Endodermal cell (in vitro differentiated cells): ENCODE measurements around the gene CHST6. TPM values are rescaled to one million over a fixed set of nuclear protein-coding genes. Genes with fewer than 3 reads are reported as not detected.
"Not testable (repeated sequence)": the region's sequence is repeated elsewhere in the genome, so short reads cannot be mapped to it uniquely, and the experiment has no call there.

ENCODE experiments used
- DNase-seq: peaks from one replicate; pipeline ENCODE4 v3.0.0-alpha.2; 2017
- H3K27ac ChIP-seq: 2 replicates; pipeline ENCODE4 v1.5.1; 2013; ENCODE audit warnings: mild to moderate bottlenecking, low read depth, low read length, moderate library complexity
- H3K27me3 ChIP-seq: 2 replicates; pipeline ENCODE4 v1.6.1; 2013; ENCODE audit warnings: mild to moderate bottlenecking, low read length, moderate library complexity; ENCODE audit not compliant: insufficient read depth, control insufficient read depth, poor library complexity, severe bottlenecking
- H3K36me3 ChIP-seq: 2 replicates; pipeline ENCODE4 v1.7.0; 2013; ENCODE audit warnings: mild to moderate bottlenecking, low read length, moderate library complexity; ENCODE audit not compliant: control insufficient read depth, insufficient read depth
- H3K4me1 ChIP-seq: one replicate; pipeline ENCODE4 v1.7.0; 2013; ENCODE audit warnings: low read length; ENCODE audit not compliant: control insufficient read depth, insufficient read depth
- H3K4me3 ChIP-seq: 2 replicates; pipeline ENCODE4 v1.5.1; 2013; ENCODE audit warnings: mild to moderate bottlenecking, low read length, moderate library complexity
- H3K9ac ChIP-seq: 2 replicates; pipeline ENCODE4 v1.6.1; 2013; ENCODE audit warnings: mild to moderate bottlenecking, low read length, moderate library complexity; ENCODE audit not compliant: poor library complexity, severe bottlenecking; ENCODE audit errors: extremely low read depth
- H3K9me3 ChIP-seq: 2 replicates; pipeline ENCODE4 v1.6.1; 2013; ENCODE audit warnings: mild to moderate bottlenecking, low read length, moderate library complexity; ENCODE audit not compliant: control insufficient read depth
- H3K27ac Mint-ChIP-seq: 2 replicates; pipeline ENCODE4 v1.8.0; 2020; ENCODE audit warnings: mixed read lengths
- H3K27me3 Mint-ChIP-seq: 2 replicates; pipeline ENCODE4 v1.8.0; 2021; ENCODE audit warnings: mild to moderate bottlenecking, mixed read lengths; ENCODE audit not compliant: insufficient read depth
- H3K36me3 Mint-ChIP-seq: 2 replicates; pipeline ENCODE4 v1.8.0; 2020; ENCODE audit warnings: low read depth, mixed read lengths
- H3K4me1 Mint-ChIP-seq: 2 replicates; pipeline ENCODE4 v1.8.0; 2020; ENCODE audit warnings: mixed read lengths
- H3K4me3 Mint-ChIP-seq: 2 replicates; pipeline ENCODE4 v1.8.0; 2020; ENCODE audit warnings: mild to moderate bottlenecking, moderate library complexity, mixed read lengths
- H3K9me3 Mint-ChIP-seq: 2 replicates; pipeline ENCODE4 v1.8.0; 2020; ENCODE audit warnings: mild to moderate bottlenecking, mixed read lengths
- WGBS, 2 experiments: methylation state at CpG; one replicate each; pipeline versions ENCODE4 v1.1.5 to v1.1.7; 2013; ENCODE audit warnings: missing lambda C conversion rate in 2 of 2, mixed read lengths in 1 of 2; ENCODE audit not compliant: insufficient coverage in 1 of 2, insufficient read length in 1 of 2; 5-methylcytosine and 5-hydroxymethylcytosine counted together
- total RNA-seq, 2 donors: library from RNA; stranded (reverse); fragmentation: NEBNext Ultra II Directional in 1 of 2; extraction: Animal tissue kit (Norgen Biotek cat#: 25700) in 1 of 2; gene quantifications; 2 replicates in 1 of 2; 3 replicates in 1 of 2; pipeline ENCODE4 v1.2.1, GENCODE V29; 2021
- TF ChIP-seq, protein P1 (sequence below): fragments of 200-600 bp; sonication (generic); conservative IDR thresholded peaks from 2 replicates; pipeline ENCODE4 v1.5.0; 2021; ENCODE audit warnings: antibody characterized with exemption, mild to moderate bottlenecking

Gene CHST6
- total RNA-seq, 2 donors from 2014 or later = 13.5 to 15.9 TPM

DNA sequence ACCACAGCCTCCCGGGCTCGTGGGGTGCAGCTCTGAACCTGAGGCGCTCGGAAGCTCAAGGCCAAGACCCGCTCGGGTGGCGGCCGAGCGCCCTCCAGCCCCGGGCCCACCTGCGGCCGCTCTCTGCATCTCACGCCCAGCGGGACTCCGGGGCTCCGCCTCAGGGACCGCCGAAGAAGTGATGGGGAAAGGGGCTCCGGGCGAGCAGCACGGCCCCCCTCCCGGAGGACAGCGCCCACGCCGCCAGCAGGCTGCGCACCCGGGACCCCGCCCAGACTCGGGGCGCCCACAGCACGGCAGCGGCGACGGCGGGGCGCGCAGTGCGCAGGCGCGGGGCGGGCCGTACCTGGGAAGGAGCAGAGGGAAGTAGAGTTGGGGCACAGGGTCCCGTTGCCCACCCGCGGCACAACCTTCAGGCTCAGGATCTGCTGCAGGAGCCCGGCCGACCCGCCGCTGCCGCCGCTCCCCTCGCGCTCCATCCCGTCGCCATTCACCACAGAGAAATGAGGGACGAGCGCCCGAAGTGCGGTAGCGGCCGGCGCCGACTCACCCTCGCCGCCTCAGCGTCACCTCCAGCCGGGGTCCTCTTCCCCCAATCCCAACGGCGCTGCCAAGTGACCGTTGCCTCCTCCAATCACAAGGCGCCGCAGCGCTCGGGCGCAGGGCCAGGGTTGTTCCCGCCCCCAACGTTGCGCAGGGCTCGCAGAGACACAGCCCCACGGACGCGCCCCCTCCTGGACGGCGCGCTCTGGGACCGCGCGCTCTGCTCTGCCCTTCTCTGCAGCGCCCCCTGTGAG is 30.9 kb downstream of the CHST6 start, which contains the start of gene TMEM170A:
TSS of gene TMEM170A (minus strand) at position 568 of the 797 bp plus-strand sequence. CDS start at position 479, 89 bp downstream.
- H3K4me1 Mint-ChIP-seq = peaks cover 30% of the 10 kb centered on the region
- peak within 1 kb of the TSS; percentile 79 for H3K27ac ChIP-seq
- no peaks in the 10 kb centered on the region for H3K9me3 ChIP-seq
- TF ChIP-seq, protein P1, sequence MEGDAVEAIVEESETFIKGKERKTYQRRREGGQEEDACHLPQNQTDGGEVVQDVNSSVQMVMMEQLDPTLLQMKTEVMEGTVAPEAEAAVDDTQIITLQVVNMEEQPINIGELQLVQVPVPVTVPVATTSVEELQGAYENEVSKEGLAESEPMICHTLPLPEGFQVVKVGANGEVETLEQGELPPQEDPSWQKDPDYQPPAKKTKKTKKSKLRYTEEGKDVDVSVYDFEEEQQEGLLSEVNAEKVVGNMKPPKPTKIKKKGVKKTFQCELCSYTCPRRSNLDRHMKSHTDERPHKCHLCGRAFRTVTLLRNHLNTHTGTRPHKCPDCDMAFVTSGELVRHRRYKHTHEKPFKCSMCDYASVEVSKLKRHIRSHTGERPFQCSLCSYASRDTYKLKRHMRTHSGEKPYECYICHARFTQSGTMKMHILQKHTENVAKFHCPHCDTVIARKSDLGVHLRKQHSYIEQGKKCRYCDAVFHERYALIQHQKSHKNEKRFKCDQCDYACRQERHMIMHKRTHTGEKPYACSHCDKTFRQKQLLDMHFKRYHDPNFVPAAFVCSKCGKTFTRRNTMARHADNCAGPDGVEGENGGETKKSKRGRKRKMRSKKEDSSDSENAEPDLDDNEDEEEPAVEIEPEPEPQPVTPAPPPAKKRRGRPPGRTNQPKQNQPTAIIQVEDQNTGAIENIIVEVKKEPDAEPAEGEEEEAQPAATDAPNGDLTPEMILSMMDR = peak; percentile 100
- H3K27me3 ChIP-seq = no peaks in the 10 kb centered on the region
- H3K27me3 Mint-ChIP-seq = no peaks in the 10 kb centered on the region
- peak within 1 kb of the TSS; percentile 88 for H3K4me3 Mint-ChIP-seq
- 0% methylated on average over 15 to 89 of the region's 89 CpGs for WGBS, 2 experiments
- DNase-seq = peak; percentile 100
- H3K36me3 ChIP-seq = peaks cover 11% of the 10 kb centered on the region
- peaks cover 11% of the 10 kb centered on the region for H3K36me3 Mint-ChIP-seq
- H3K9me3 Mint-ChIP-seq = peaks cover 7% of the 10 kb centered on the region
- peaks cover 5% of the 10 kb centered on the region for H3K4me1 ChIP-seq
- peak within 1 kb of the TSS; percentile 72 for H3K9ac ChIP-seq
- H3K4me3 ChIP-seq = peak within 1 kb of the TSS; percentile 92
- H3K27ac Mint-ChIP-seq = peak within 1 kb of the TSS; percentile 92

DNA sequence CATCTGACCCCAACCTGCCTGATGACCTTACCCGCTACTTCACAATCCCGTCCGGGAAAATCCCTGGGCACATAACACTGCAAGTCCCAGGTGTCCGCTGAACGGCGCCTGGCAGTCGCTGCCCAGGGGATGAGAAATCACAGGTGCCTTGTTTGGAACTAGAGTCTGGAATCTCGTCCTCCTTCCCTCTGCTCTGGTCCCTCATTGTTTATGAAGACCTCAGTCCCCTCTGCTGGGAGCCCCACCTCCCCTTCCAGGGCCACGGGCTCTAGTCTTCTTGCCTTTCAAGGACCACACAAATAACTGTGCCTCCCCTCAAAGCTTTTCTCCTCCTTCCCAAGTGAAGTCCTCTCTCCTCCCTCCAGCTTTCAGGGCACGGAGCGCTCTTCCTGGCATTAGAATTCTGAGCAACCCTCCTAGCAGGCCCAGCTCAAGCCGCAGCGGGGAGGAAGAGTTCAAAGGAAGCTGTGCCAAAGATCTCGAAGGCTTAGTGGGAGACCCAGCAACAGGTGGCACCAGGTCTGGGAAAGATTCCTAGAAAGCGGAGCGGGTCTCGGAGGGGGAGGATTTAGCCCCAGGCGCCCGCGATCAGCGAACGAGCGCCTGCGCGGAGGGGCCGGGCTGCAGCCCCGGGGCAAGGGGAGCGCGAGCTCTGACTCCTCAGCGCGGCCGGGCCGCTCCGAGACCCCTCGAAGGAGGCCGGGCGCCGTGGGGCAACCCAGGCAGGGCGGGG is 31.7 kb downstream of the CHST6 start:
- peak; percentile 81 for DNase-seq
- H3K4me3 ChIP-seq = peak overlapping the region; percentile 92
- Mint-ChIP-seq H3K4me1 (peaks cover 32% of the 10 kb centered on the region), H3K36me3 (peaks cover 11% of the 10 kb centered on the region), H3K27ac (peak overlapping the region; percentile 91), H3K4me3 (peak overlapping the region; percentile 88)
- not testable (repeated sequence) for H3K27ac ChIP-seq, H3K9me3 Mint-ChIP-seq, H3K4me1 ChIP-seq, H3K9me3 ChIP-seq, H3K27me3 Mint-ChIP-seq, H3K27me3 ChIP-seq
- peaks cover 11% of the 10 kb centered on the region for H3K36me3 ChIP-seq
- 5 to 6% methylated on average over 3 to 39 of the region's 39 CpGs for WGBS, 2 experiments
- H3K9ac ChIP-seq = peak overlapping the region; percentile 72

DNA sequence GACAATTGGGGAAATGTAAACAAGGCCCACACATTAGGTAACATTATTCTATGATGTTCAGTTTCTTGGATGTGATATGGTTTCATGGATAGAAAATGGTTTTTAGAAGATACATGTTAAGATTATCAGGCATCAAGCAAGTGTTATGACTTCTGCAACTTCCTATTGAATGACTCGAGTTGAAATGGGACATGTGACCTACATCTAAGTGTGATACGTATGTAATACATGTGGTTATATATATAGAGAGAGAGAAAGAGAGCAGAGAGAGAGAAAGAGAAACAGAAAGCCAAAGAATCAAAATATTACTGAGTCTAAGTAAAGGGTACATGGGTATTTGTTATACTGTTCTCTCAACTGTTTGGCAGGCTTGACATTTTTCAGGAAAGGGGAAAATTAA is 32.4 kb downstream of the CHST6 start:
- Mint-ChIP-seq H3K27ac (peak overlapping the region; percentile 91), H3K4me1 (peaks cover 40% of the 10 kb centered on the region), H3K9me3 (peaks cover 2% of the 10 kb centered on the region), H3K36me3 (peaks cover 11% of the 10 kb centered on the region), H3K27me3 (no peaks in the 10 kb centered on the region), H3K4me3 (peak overlapping the region; percentile 88)
- peaks cover 11% of the 10 kb centered on the region for H3K36me3 ChIP-seq
- no peaks in the 10 kb centered on the region for H3K27me3 ChIP-seq
- no peak overlapping the region for H3K9ac ChIP-seq
- TF ChIP-seq, protein P1 = no peak
- peak overlapping the region; percentile 92 for H3K4me3 ChIP-seq
- DNase-seq = no peak
- H3K4me1 ChIP-seq = peaks cover 5% of the 10 kb centered on the region
- 83 to 84% methylated on average over 2 of the region's 2 CpGs for WGBS, 2 experiments
- H3K27ac ChIP-seq = no peak overlapping the region
- H3K9me3 ChIP-seq = no peaks in the 10 kb centered on the region
